PC-3 (cell line): ENCODE data around the gene EAPP. TPM values are rescaled to one million over a fixed set of nuclear protein-coding genes. Genes with fewer than 3 reads are reported as not detected.
A peak's percentile ranks its signal among the peaks of the same experiment; 100 is the strongest.
"Not testable (repeated sequence)": the region's sequence is repeated elsewhere in the genome, so short reads cannot be mapped to it uniquely, and the experiment has no call there.

Experiments used
- ATAC-seq: fragments of 200-7000 bp; cut with Tn5 transposase; 2 replicates; pipeline ENCODE4 v1.9.1; 2020; ENCODE audit warnings: mild to moderate bottlenecking, moderate library complexity
- BruUV-seq: library from RNA; stranded (reverse); fragments of 400-500 nt; replicated peaks from 2 replicates; lab custom pipeline; 2021; lab: Mats Ljungman, UMichigan
- CTCF ChIA-PET: fragments of 300-600 bp; sonication (Branson Sonifier 250); formaldehyde crosslinking; loops from one replicate; lab custom pipeline; 2022; ENCODE audit warnings: antibody characterized with exemption; lab: Charles Lee
- POLR2A ChIA-PET: fragments of 300-600 bp; sonication (Branson Sonifier 250); formaldehyde crosslinking; loops from one replicate; lab custom pipeline; 2022; ENCODE audit warnings: antibody characterized with exemption; ENCODE audit not compliant: unreplicated experiment; lab: Charles Lee
- DNase-seq: peaks from one replicate; pipeline ENCODE4 v3.0.0-alpha.2; 2015
- H2AFZ ChIP-seq: fragments of 300-600 bp; sonication (generic); 2 replicates; pipeline ENCODE4 v1.6.0; 2016; ENCODE audit warnings: antibody characterized with exemption, low read length
- H3F3A ChIP-seq: fragments of 300-600 bp; sonication (generic); one replicate; pipeline ENCODE4 v1.6.0; 2017; ENCODE audit warnings: antibody characterized with exemption, low read length, control low read depth, mild to moderate bottlenecking; ENCODE audit not compliant: unreplicated experiment
- H3K27ac ChIP-seq: fragments of 300-600 bp; sonication (generic); 2 replicates; pipeline ENCODE4 v1.5.1; 2016; ENCODE audit warnings: mild to moderate bottlenecking, low read length
- H3K27me3 ChIP-seq: fragments of 300-600 bp; sonication (generic); 2 replicates; pipeline ENCODE4 v1.6.1; 2016; ENCODE audit warnings: low read length, mixed read lengths
- H3K36me3 ChIP-seq: fragments of 300-600 bp; sonication (generic); 2 replicates; pipeline ENCODE4 v1.6.1; 2016; ENCODE audit warnings: low read depth, mixed run types, low read length, mixed read lengths
- H3K4me1 ChIP-seq: fragments of 300-600 bp; sonication (generic); 2 replicates; pipeline ENCODE4 v1.5.1; 2016; ENCODE audit warnings: low read length; ENCODE audit not compliant: insufficient read depth
- H3K4me2 ChIP-seq: fragments of 300-600 bp; sonication (generic); 2 replicates; pipeline ENCODE4 v1.6.0; 2016; ENCODE audit warnings: low read length
- H3K4me3 ChIP-seq: fragments of 300-600 bp; sonication (generic); 2 replicates; pipeline ENCODE4 v1.5.1; 2016; ENCODE audit warnings: mild to moderate bottlenecking, low read length, mixed read lengths
- H3K79me2 ChIP-seq: fragments of 300-600 bp; sonication (generic); 2 replicates; pipeline ENCODE4 v1.6.1; 2017; ENCODE audit warnings: low read length, mixed read lengths
- H3K9ac ChIP-seq: fragments of 300-600 bp; sonication (generic); 2 replicates; pipeline ENCODE4 v1.6.0; 2016; ENCODE audit warnings: mild to moderate bottlenecking, low read length
- H3K9me2 ChIP-seq: fragments of 300-600 bp; sonication (generic); replicated peaks from 2 replicates; pipeline ENCODE4 v1.6.1; 2016; ENCODE audit warnings: mixed run types, low read length, mixed read lengths
- H3K9me3 ChIP-seq: fragments of 300-600 bp; sonication (generic); 2 replicates; pipeline ENCODE4 v1.6.1; 2016; ENCODE audit warnings: low read length, mixed read lengths
- H4K20me1 ChIP-seq: fragments of 300-600 bp; sonication (generic); 2 replicates; pipeline ENCODE4 v1.6.1; 2016; ENCODE audit warnings: low read length, mixed read lengths
- EZH2 ChIP-seq: fragments of 300-600 bp; sonication (generic); IDR thresholded peaks from one replicate; pipeline ENCODE4 v1.6.1; 2017; ENCODE audit warnings: antibody characterized with exemption, mild to moderate bottlenecking, low read length; ENCODE audit not compliant: unreplicated experiment
- EZH2phosphoT487 ChIP-seq: fragments of 300-600 bp; sonication (generic); IDR thresholded peaks from 2 replicates; pipeline ENCODE4 v1.6.1; 2018; ENCODE audit warnings: mild to moderate bottlenecking, antibody characterized with exemption, low read length, borderline replicate concordance
- intact Hi-C: fragments of 100-400 bp; cut with micrococcal nuclease; formaldehyde crosslinking; loops from 2 replicates; pipeline ENCODE4 v1.9.0; 2023
- total RNA-seq: library from RNA; depleted of rRNA; stranded (reverse); fragments of >200 nt; gene quantifications from 2 replicates; pipeline ENCODE4 v1.2.3, GENCODE V29; 2014
- TF ChIP-seq, protein P1 (sequence below): fragments of 300-600 bp; sonication (generic); conservative IDR thresholded peaks from 2 replicates; pipeline ENCODE4 v1.5.1; 2017; ENCODE audit warnings: antibody characterized with exemption, low read depth, mild to moderate bottlenecking, low read length

EAPP gene
- total RNA-seq, 1 experiment from 2014 or later = 49.5 TPM

DNA sequence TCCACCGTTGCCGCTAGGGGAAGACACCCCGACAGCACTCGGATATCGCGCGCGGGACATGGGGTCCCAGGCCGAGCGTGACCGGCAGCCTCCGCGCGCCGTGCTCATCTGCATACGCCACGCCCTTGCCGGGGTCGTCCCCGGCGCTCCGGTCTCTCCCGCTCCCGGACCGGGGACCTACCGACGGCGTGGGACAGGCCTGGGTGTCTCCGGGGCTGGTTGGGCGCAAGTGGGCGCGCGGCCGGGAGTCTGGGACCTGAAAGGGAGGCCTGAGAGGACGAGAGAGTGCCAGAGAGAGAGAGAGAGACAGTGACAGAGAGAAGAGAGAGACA is 17.0 kb upstream of the EAPP start:
- DNase-seq, H2AFZ ChIP-seq, H3K27ac ChIP-seq, H3K79me2 ChIP-seq, H3F3A ChIP-seq, H3K4me3 ChIP-seq, intact Hi-C loops, H3K27me3 ChIP-seq, BruUV-seq, H3K36me3 ChIP-seq, H3K9me2 ChIP-seq, H4K20me1 ChIP-seq, POLR2A ChIA-PET, H3K4me1 ChIP-seq, H3K4me2 ChIP-seq, H3K9ac ChIP-seq, H3K9me3 ChIP-seq, CTCF ChIA-PET: not testable (repeated sequence)
- peak; percentile 58 for ATAC-seq

- DNase-seq, H3K27me3 ChIP-seq, H4K20me1 ChIP-seq, CTCF ChIA-PET, H3K9me3 ChIP-seq, H3K4me3 ChIP-seq, BruUV-seq, H3K9ac ChIP-seq, H3K4me2 ChIP-seq, H3K79me2 ChIP-seq, H3K4me1 ChIP-seq, intact Hi-C loops, H3K27ac ChIP-seq, H3K36me3 ChIP-seq, H3F3A ChIP-seq, POLR2A ChIA-PET, H3K9me2 ChIP-seq, H2AFZ ChIP-seq: not testable (repeated sequence)
- peak; percentile 72 for ATAC-seq
Measured at GRCh38 chr14:34555583-34556497, 16.3 kb upstream of the EAPP start.

GRCh38 chr14:34554540-34555250 is 15.2 kb upstream of the EAPP start:
- H3K4me2 ChIP-seq = peak overlapping the region; percentile 79
- CTCF ChIA-PET = no interaction called here
- peaks cover 9% of the 10 kb centered on the region for H3K4me1 ChIP-seq
- TF ChIP-seq, protein P1, sequence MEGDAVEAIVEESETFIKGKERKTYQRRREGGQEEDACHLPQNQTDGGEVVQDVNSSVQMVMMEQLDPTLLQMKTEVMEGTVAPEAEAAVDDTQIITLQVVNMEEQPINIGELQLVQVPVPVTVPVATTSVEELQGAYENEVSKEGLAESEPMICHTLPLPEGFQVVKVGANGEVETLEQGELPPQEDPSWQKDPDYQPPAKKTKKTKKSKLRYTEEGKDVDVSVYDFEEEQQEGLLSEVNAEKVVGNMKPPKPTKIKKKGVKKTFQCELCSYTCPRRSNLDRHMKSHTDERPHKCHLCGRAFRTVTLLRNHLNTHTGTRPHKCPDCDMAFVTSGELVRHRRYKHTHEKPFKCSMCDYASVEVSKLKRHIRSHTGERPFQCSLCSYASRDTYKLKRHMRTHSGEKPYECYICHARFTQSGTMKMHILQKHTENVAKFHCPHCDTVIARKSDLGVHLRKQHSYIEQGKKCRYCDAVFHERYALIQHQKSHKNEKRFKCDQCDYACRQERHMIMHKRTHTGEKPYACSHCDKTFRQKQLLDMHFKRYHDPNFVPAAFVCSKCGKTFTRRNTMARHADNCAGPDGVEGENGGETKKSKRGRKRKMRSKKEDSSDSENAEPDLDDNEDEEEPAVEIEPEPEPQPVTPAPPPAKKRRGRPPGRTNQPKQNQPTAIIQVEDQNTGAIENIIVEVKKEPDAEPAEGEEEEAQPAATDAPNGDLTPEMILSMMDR = no peak
- TF ChIP-seq EZH2phosphoT487 (no peak), EZH2 (no peak)
- peak; percentile 52 for DNase-seq
- no peak overlapping the region for H3K9ac ChIP-seq
- TSS peak; percentile 81 for BruUV-seq
- no peaks in the 10 kb centered on the region for H3K79me2 ChIP-seq
- H3K27me3 ChIP-seq = no peaks in the 10 kb centered on the region
- H4K20me1 ChIP-seq = no peaks in the 10 kb centered on the region
- no peak for ATAC-seq
- H3F3A ChIP-seq = no peaks in the 10 kb centered on the region
- H3K4me3 ChIP-seq = peak overlapping the region; percentile 35; the same call in 1 of the 2 replicates
- H3K27ac ChIP-seq = peak overlapping the region; percentile 27
- H3K36me3 ChIP-seq = no peaks in the 10 kb centered on the region
- no peaks in the 10 kb centered on the region for H3K9me2 ChIP-seq
- H3K9me3 ChIP-seq = no peaks in the 10 kb centered on the region
- intact Hi-C loops = no loop called here
- POLR2A ChIA-PET = no interaction called here
- no peak overlapping the region for H2AFZ ChIP-seq

GRCh38 chr14:34549276-34549966 is 9.9 kb upstream of the EAPP start:
- ATAC-seq, H3K4me1 ChIP-seq: not testable (repeated sequence)

More at GRCh38 chr14:34549276-34549966, 9.9 kb upstream of the EAPP start:
- POLR2A ChIA-PET, H3K4me3 ChIP-seq, CTCF ChIA-PET, H3F3A ChIP-seq, H3K27me3 ChIP-seq, intact Hi-C loops, H3K9ac ChIP-seq, H3K79me2 ChIP-seq, H2AFZ ChIP-seq, H3K27ac ChIP-seq, H4K20me1 ChIP-seq, H3K36me3 ChIP-seq, H3K9me2 ChIP-seq, H3K9me3 ChIP-seq, H3K4me2 ChIP-seq, DNase-seq, BruUV-seq: not testable (repeated sequence)
